ENCODE results near the gene DCAF15.

Gene DCAF15

DNA sequence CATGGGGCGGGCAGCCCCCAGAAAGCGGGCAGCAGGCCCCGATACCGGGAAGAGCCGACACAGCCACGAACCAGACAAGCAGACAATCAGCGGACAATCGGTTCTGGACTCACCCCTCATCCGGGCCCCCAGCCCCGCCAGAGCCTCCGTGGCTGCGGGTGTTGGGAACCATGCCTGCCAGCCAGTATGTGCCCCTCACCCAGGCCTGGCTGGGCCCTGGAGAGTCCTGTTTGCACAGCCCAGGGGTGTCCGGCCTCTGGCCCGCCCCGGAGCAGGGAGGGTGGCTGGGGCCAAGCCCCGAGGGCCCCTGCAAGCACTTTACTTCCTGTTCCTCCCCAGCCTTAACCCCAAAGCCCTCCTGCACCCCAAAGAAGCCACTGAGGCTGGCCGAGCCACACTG lies 21.9 kb upstream of the DCAF15 start:
- no peak overlapping the region for H3K4me3 ChIP-seq (ENCODE audit: low read depth, low read length)
- TF ChIP-seq, protein P1, sequence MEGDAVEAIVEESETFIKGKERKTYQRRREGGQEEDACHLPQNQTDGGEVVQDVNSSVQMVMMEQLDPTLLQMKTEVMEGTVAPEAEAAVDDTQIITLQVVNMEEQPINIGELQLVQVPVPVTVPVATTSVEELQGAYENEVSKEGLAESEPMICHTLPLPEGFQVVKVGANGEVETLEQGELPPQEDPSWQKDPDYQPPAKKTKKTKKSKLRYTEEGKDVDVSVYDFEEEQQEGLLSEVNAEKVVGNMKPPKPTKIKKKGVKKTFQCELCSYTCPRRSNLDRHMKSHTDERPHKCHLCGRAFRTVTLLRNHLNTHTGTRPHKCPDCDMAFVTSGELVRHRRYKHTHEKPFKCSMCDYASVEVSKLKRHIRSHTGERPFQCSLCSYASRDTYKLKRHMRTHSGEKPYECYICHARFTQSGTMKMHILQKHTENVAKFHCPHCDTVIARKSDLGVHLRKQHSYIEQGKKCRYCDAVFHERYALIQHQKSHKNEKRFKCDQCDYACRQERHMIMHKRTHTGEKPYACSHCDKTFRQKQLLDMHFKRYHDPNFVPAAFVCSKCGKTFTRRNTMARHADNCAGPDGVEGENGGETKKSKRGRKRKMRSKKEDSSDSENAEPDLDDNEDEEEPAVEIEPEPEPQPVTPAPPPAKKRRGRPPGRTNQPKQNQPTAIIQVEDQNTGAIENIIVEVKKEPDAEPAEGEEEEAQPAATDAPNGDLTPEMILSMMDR (IDR thresholded peaks at IDR 0.05; ENCODE audit: control insufficient read depth, extremely low read depth, insufficient read depth), result no peak
- no peak for DNase-seq (ENCODE audit: low read depth)

DNA sequence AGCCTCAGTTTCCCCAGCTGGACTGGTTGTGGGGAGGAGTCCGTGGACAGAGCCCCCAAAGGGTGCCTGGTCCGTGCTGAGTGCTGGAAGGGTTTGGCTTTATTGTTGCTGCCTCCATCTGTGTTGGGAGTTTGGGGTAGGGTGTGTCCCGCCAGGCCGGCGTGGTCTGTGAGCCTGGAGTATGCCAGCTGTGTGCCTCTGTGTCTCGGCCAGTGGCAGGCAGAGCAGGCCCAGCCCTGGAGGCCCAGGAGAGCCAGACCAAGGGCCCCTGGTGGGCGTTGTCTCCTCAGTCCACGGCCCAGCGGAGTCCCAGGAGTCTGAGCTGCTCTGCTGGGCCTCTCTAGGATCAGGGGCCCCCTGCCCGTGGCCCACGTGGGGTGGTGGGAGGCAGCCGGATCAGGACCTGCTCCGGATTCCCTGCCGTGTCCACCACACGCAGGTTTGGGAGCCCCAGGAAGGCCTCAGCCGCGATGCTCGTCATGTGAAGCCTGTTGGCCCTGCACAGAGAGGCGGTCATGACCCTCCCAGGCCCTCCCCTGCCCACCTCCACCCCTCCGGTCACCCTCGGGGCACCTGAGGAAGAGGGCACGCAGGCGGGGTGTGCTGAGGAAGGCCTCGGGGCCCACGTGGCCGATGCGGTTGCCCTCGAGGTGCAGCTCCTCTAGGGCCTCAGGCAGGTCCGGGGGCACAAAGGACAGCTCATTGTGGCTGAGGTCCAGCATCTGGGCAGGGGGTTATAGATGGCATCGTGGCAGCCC lies 20.7 kb upstream of the DCAF15 start:
- no peak overlapping the region for H3K4me3 ChIP-seq (ENCODE audit: low read depth, low read length)
- TF ChIP-seq, protein P1 (IDR thresholded peaks at IDR 0.05; ENCODE audit: control insufficient read depth, extremely low read depth, insufficient read depth), result no peak
- no peak for DNase-seq (ENCODE audit: low read depth)

DNA sequence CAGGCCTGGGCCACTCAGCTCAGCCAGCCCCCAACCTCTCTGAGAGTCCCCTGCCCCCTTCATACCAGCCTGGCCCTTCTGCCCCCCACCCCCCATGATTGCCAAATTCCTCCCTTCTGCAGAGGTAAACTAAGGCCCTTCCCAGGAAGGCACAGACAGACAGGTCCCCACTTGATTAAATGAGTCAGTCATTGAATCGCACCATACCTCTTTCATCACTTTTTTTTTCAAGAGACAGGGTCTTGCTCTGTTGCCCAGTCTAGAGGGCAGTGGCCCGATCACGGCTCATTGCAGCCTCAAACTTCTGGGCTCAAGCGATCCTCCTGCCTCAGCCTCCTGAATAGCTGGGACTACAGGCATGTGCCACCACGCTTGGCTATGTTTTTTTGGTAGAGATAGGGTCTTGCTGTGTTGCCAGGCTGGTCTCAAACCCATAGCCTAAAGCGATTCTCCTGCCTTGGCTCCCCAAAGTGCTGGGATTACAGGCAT lies 20.1 kb upstream of the DCAF15 start:
- no peak for DNase-seq (ENCODE audit: low read depth)
- no peak overlapping the region for H3K4me3 ChIP-seq (ENCODE audit: low read depth, low read length)
- TF ChIP-seq, protein P1 (IDR thresholded peaks at IDR 0.05; ENCODE audit: control insufficient read depth, extremely low read depth, insufficient read depth), result no peak

DNA sequence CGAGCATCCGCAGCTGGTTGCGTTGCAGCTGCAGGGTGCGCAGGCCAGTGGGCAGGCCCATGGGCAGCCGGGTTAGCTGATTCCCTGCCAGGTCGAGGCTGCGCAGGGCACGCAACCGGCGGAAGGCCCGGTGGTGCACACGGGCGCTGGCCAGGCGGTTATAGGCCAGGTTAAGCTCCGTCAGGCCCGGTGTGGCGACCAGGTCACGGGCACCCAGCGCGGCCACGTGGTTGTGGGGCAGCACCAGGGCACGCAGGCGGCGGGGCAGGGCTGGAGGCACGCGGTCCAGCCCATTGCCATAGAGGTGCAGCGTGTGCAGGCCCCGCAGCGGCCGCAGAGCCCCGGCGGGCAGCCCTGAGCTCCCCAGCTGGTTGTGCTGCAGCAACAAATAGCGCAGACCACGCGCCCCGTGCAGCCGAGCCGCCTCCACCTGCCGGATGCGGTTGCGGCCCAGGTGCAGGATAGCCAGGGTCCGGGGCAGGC lies 19.4 kb upstream of the DCAF15 start:
- no peak overlapping the region for H3K4me3 ChIP-seq (ENCODE audit: low read depth, low read length)
- DNase-seq (ENCODE audit: low read depth), result no peak
- TF ChIP-seq, protein P1 (IDR thresholded peaks at IDR 0.05; ENCODE audit: control insufficient read depth, extremely low read depth, insufficient read depth), result no peak

DNA sequence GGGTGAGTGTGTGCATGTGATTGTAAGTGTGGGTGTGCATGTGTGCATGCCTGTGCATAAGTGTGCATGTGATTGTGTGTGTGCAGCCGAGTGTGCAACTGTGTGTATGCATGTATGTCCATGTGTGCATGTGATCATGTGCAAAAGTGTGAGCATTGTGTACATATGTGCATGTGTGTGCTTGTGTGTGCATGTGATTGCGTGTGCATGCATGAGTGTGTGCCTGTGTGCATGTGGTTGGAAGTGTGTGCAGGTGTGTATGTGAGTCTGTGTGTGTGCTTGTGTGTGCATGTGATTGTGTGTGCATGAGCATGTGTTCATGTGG lies 17.6 kb upstream of the DCAF15 start:
- no peak overlapping the region for H3K4me3 ChIP-seq (ENCODE audit: low read depth, low read length)
- TF ChIP-seq, protein P1 (IDR thresholded peaks at IDR 0.05; ENCODE audit: control insufficient read depth, extremely low read depth, insufficient read depth), result no peak
- no peak for DNase-seq (ENCODE audit: low read depth)

DNA sequence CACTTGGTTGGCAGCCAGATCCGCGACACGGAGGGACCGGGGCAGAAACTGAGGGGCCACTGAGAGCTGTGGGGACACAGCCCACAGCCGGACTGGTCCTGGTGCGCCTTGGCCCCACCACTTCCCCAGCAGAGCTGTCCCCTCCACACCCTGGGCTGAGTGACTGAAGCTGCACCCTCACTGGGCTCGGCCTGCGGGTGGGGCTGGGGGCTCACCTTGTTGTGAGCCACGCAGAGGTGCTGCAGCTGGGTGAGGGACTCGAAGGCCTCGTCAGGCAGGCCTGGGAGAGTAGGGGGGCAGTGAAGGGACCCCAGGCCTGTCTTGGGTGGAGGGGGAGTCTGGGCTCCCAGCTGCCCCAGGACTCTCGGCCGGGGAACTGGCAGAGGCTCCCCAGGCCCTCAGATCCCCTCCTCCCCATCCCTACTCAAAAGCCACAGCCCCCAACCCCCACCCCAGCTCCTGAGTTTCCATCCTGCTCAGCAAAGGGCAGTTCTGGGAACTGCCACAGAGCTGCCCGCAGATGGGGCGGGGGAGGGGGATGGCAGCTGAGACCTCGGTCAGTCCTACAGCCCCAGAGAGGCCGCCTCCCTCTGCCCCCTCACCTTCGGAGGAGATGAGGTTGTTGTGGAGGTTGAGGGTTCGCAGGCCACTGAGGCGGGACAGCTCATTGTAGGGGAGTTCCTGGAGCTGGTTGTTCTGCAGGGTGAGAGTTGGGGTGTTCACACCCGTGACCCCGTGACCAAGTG lies 16.4 kb upstream of the DCAF15 start:
- DNase-seq (ENCODE audit: low read depth), result no peak
- no peak overlapping the region for H3K4me3 ChIP-seq (ENCODE audit: low read depth, low read length)
- TF ChIP-seq, protein P1 (IDR thresholded peaks at IDR 0.05; ENCODE audit: control insufficient read depth, extremely low read depth, insufficient read depth), result no peak
